GM12801 (cell line): ENCODE results near the gene VASP.

ENCODE experiments used
- TF ChIP-seq, protein P1 (sequence below): IDR thresholded peaks from one replicate; pipeline ENCODE4 v1.5.1; 2011; ENCODE audit warnings: control low read depth; ENCODE audit not compliant: insufficient read length; ENCODE audit errors: extremely low read depth

The VASP gene

DNA sequence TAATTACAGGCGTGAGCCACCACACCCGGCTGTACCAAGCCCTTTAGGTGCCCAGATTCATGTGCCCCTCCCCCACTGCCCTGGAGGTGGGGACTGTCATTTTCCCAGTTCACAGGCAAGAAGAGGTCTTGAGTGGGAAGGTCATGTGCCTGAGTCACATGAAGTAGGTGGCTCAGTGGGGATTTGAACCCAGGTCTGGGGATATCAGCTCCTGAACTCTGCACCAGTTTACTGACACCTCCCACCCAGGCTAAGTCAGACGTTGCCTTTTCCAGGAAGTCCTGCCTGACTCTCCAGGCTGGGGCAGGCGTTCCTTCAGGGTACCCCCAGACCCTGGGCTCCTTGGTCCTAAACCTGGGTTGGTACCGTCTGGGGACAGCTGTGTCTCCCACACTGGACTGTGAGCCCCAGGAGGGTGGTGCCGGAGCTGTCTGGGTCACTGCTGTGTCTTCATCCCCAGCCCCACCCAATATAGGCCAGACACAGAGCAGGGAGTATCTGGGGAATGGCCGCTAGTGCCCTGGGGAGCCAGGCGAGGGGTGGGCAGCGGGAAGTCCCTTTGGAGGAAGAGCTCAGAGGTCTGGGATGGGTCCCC, 8.6 kb downstream of the VASP start:
- TF ChIP-seq, protein P1, sequence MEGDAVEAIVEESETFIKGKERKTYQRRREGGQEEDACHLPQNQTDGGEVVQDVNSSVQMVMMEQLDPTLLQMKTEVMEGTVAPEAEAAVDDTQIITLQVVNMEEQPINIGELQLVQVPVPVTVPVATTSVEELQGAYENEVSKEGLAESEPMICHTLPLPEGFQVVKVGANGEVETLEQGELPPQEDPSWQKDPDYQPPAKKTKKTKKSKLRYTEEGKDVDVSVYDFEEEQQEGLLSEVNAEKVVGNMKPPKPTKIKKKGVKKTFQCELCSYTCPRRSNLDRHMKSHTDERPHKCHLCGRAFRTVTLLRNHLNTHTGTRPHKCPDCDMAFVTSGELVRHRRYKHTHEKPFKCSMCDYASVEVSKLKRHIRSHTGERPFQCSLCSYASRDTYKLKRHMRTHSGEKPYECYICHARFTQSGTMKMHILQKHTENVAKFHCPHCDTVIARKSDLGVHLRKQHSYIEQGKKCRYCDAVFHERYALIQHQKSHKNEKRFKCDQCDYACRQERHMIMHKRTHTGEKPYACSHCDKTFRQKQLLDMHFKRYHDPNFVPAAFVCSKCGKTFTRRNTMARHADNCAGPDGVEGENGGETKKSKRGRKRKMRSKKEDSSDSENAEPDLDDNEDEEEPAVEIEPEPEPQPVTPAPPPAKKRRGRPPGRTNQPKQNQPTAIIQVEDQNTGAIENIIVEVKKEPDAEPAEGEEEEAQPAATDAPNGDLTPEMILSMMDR = no peak

GRCh38 chr19:45517238-45517637, 10.0 kb downstream of the VASP start:
- TF ChIP-seq, protein P1 = no peak

- TF ChIP-seq, protein P1 = no peak
Observed at GRCh38 chr19:45517641-45518468, 10.6 kb downstream of the VASP start.

- TF ChIP-seq, protein P1 = no peak
Observed at GRCh38 chr19:45518469-45518826, 11.2 kb downstream of the VASP start.

DNA sequence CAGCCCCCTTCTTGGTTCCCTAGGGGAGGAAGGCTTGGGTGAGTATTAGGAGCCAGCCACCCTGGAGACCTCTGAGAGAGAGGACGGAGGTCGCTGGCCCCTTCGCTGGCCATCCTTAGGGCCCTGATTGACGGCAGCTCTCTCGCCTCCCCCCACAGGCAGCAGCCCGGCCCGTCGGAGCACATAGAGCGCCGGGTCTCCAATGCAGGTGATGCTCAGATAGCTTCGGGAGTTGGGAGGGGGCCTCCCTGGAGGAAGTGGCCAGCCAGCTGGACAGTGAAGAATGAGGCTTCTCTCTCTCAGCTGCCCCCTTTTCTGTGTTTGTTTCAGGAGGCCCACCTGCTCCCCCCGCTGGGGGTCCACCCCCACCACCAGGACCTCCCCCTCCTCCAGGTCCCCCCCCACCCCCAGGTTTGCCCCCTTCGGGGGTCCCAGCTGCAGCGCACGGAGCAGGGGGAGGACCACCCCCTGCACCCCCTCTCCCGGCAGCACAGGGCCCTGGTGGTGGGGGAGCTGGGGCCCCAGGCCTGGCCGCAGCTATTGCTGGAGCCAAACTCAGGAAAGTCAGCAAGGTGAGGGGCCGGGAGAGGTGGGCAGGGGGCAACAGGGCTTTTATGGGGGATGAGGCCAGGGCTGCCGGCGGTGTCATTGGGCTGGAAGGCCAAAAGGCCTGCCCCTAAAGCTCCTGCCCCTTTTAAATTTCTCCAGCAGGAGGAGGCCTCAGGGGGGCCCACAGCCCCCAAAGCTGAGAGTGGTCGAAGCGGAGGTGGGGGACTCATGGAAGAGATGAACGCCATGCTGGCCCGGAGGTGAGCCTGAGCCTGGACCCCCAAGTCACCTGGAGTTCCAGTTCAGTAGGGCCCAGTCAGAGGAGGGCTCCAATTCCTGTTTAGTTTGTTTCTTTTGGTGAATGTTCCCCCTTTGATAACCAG, 15.0 kb downstream of the VASP start:
- TF ChIP-seq, protein P1 = no peak

DNA sequence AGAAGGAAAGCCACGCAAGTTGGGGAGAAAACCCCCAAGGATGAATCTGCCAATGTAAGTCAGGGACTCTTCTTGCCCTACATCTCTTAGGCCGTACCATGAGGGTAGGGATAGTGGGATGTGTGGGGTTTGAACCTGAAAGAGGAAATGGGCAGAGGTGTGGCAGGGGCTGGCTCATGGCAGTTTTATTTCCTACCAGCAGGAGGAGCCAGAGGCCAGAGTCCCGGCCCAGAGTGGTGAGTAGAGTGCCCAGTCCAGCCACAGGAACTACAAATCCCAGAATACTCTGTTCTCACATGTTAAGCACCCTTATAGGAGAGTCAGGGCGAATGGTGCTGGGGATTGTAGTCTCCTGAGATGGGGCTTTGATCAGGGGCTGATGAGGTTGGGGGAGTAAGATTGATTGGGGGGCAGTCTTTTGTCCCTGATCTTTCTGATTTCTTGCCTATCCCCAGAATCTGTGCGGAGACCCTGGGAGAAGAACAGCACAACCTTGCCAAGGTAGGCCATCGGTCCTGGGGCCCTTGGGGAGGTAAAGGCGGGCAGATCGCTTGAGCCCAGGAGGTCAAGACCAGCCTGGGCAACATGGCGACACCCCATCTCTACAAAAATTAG, 16.5 kb downstream of the VASP start:
- TF ChIP-seq, protein P1 = peak; percentile 31
